HG03097 (cell line): ENCODE results near the gene KRT84.

Experiments used
- ATAC-seq: cut with Tn5 transposase; IDR thresholded peaks from one replicate; pipeline ENCODE4 v1.9.1; 2021; ENCODE audit not compliant: unreplicated experiment, low FRiP score

KRT84 gene

DNA sequence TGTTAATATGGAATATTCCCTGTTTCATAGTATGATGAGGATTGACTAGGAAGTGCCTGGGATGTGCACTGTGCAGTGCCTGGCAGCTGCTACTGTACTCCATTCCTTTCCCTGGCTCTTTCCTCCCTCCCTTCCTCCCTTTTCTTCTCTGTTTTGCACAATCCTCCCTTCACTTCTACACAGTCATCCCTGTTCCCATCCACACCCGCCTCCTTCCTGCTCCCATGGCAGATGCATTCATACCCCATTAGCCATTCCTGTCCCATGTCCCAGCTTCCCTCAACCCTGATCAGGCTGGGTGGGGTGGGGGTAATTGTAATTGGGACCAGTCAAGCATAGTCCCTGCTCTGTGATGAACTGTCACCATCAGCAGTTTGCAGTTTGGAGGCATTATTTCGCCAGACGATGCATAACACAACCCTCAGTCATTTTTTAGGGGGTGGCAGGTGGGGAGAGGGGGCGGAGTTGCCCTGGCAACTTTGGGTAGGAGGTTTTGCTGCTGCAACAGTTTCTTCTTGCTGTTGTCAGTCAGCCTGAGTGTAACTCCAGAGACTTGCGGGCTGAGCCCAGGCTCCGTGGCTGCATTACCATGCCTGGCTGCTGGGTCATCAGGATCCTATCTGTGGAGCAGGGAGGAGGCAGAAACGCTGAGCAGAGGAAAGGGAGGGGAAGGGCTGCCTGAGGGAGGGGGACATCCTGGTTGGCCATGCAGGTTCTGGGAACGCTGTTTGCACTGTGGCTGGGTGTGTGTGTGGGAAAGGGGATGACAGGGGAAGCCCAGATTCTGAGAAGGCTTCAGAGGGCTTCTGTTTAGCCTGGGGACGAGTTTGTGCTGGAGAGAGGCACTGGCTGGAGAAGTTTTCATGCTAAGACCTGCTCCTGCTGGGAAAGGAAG is 4.1 kb upstream of the KRT84 start:
- no peak for ATAC-seq

DNA sequence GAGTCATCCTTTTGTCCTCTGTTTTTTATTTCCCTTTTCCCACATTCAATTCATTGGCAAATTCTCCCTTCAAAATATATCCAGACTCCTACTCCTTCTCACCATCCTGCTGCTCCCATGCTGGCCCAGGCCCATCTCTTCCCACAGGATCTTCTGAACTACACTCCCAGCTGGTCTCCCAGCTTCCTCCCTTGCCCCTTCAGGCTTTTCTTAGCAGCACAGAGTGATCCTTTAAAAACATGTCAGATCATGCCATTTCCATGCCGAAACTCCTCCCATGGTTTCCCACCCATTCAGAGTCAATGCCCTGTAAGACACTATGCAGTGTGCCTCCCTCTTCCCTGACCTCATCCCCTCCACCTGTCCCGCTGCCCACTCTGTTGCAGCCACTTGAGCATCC is 2.4 kb upstream of the KRT84 start:
- ATAC-seq = no peak

DNA sequence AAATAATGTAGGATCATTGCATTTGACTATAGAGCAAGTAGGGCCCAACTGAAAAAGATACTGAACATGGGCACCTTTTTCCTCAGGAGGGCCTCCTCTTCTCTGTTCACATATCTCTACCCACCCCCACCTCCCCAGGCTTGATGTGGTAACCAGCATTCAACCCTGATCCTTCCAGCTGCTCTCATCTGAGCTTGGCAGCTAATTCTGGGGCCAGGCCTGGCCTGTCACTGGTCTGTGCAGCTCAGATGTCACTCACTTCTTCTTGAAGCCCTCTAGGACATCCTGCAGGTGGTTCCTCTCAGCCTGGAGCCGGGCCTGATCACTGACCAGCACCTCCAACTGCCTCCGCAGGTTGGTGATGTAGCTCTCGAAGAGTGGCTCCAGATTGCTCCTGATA is 2.1 kb downstream of the KRT84 start:
- ATAC-seq = no peak

DNA sequence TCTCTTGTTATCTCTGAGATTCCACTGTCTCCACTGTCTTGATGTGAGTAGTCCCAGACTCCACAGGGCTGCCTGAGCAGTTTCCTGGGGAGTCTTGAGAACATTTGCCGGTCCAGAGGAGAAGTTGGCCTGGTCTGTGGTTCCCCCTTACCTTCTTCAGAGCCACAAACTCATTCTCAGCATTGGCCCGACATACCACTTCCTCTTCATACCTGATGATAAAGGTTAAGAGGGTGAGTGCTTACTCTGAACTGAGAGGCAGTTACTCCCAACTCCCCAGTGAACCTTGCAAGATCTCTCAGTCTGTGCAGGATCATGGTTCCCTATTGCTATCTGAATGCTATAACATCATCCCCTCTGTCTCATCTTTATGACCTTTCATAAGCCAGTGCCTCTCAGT is 2.6 kb downstream of the KRT84 start:
- ATAC-seq = no peak

DNA sequence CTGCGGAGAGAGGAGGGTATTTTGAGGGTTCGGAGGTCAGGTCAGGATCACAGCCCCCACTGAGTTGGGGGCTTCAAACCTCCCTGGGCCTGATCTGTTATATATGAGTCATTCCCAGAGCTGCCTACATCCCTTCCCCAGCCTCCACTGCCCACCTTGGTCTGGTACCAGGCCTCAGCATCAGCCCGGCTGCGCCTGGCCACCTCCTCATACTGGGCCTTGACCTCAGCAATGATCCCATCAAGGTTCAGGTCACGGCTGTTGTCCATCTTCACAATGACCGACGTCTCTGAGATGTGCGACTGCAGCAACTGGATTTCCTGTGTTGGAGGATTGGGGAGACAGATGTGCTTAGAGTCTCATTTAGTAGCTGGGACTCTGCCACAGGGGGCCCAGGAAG is 4.2 kb downstream of the KRT84 start:
- no peak for ATAC-seq

DNA sequence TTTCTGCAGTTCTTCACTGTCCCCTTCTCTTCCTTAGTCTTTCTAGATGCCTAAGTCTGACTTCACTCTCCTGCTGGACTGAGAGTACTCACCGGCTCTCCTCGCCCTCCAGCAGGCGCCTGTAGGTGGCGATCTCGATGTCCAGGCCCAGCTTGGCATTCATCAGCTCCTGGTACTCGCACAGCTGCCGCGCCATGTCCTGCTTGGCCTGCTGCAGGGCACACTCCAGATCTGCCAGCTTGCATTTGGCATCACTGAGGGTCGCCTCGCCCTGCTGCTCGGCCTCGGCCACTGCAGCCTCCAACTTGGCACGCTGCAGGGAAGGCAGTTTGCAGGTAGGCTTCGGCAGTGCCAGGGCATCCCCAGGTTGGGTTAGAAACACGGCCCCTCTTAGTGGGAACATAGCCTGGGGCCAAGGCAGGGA is 5.2 kb downstream of the KRT84 start:
- ATAC-seq = no peak

DNA sequence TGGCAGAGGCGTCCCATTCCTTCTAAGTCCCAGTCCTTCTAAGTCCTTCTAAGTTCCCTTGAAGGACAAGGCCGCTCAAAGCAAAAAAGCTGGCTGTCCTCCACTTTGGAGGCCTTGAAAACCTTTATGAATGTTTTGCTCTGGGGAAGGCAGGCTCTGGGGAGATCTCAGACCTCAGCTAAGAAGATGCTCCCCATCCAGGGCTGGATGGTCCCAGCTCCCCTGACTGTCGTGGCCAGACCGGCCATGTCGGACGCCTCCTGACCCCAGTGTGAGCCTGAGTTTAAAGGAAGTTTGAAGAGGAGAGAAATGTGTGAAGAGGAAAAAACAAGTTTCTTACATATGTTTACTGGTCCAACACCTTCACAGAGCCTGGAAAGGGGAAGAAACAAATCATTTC is 5.9 kb downstream of the KRT84 start:
- ATAC-seq = no peak

DNA sequence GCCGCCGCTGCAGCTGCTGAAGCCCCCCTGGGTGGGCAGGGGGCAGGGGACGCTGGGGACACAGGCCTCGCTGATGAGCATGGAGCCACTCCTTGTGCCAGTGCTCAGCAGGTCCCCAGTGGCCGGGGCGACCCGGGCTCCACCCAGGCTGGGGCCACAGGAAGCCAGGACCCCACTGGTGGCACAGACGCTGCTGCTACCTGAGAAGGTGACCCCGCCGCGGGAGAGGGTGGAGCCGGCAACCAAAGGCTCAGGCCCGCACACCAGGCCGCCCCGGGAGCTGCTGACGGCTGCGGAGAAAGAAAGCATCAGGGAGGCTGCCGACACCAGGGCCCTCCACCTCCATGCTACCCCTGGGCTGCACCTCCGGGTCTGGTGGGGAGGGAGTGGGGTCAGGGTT is 7.4 kb downstream of the KRT84 start:
- ATAC-seq = no peak

DNA sequence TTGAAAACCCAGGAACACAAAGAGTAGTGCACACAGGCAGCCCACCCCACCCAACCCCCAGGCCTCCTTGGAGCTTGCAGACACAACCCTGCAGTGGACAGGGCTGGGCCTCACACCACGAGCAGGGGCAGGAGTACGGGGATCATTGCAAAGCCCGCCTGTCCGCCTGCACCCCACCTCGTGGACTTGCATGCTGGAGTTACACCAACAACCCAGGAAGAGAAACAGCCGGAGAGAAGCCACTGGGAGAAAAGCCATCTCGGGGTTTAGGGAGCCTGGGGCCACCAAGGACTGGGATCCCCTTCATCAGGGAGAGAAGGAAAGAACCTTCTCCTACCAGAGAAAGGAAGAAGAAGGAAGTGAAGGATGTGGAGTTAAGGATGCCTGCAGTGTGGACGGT is 8.2 kb downstream of the KRT84 start:
- ATAC-seq = no peak

DNA sequence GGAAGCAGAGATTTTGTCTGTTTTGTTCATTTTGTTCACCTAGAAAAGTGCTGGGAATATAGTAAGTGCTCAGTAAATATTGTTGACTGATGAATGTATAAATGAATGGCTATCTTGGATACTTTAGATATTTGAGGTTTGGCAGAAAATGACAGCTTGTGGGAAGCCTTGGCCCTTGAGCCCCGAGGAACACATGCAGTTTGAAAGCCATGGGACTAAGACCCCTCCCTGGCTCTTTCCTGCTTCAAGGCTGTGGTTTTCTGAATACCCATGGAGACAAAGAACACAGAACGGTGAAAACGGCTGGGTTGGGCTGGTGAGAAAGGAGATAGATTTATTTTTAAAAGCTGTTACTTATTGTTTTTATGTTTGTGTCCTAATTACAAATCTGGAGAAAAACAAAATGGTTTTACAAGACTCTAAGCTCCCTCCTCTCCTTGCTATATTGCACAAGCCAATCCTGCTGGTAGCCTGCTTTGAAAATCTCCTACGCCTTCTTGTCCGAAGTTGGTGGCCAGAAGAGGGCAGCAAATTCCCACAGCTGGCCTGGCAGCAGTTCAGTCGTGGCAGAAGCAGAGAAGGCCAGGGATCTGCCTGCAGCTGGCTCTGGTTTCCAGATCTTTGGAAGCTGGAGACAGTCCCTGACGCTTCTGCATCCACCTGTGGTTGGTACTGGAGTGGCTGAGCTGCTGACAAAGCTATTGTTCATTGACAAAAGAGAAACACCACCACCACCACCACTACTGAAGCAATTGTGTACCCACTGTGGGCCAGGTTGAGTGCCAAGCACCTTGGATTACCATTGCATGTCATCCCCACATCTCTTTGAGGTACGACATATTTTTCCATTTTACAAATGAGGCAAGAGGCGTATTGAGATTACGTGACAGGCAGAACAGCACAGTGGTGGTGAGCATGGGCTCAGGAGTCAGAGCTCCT is 13.0 kb downstream of the KRT84 start:
- no peak for ATAC-seq

DNA sequence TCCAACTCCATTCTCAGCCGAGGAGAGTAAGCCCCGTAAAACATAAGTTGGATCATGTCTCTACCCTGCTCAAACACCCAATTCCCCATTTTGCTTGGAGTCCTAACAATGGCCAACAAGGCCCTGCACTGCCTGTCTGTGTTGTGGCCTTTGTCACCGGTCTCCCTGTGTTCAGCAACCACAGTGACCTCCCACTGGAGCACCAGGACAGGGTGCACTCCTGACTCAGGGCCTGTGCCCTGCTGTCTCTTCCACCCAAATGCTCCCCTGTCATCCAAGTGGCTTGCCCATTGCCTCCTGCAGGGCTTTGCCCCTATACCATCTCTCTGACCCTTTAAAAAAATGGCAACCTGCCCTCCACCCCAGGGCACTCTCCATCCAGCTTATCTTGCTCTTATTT is 13.7 kb downstream of the KRT84 start:
- ATAC-seq = no peak

DNA sequence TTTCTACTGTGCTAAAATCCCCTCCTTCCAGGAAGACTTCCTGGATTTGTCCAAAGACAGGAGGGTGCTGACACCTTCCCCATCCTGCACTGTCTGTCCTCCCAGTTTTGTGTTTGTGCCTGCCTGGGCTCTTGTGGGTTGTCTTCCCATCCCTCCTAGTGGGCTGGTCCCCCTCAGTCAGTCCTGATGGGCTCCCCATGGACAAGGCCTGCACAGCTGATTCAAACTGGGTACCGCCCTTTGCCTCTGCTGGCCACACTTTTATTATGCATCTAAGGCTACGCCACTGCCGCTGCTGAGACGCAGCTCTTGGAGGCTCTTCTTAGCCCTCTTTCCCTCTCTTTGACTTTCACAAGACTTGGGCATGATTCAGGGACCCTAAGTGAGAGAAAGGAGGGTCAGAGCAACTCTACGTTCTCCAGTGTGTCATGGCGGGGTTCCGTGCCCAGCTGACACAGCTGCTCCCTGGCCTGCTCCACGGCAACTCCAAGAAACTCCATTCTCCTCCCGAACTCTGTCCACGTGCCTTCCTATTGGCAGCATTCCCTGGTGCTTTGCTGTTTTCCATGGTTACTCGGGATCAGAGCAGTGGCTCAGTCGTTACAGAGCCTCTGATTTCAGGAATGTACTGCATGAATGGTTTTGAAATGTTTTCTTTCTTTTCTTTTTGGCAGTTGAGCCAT is 14.4 kb downstream of the KRT84 start:
- ATAC-seq = no peak

DNA sequence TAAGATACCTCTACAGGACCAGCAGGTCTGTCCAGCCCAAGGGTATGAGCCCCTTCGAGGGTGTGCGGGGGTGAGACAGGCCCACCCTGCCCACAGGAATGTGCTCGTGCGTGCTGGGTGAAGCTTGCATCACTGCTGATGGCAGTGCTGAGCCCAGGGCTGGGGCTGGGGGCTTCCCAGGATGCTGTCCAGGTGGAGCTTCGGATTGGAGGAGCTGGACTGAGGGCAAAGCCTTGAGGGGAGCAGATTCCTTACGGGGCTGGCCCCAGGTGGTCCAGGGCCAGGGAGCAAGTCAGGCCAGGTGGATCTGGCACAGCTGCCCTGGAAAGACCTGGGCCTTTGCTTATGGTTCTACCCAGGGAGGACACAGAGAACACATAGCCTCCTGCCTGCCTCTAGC is 15.6 kb downstream of the KRT84 start:
- ATAC-seq = no peak

DNA sequence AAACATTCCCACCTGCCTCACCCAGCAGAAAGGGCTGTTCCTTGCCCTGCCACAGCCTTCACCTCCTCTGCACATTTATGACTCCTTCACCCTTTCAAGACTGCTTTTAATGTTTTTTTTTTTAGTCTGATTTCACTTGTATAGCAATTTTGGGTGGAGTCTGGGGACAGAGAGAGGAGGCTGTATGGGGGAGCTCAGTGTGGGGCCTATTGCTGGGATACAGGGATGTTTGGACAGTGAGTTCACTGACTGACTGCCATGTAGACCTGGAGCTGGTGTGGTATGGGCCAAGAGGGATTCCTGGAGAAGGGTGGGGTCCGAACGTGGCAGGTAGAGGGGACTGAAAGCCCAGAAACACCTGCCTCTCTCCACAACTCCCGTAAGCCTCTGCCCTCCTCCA is 16.2 kb downstream of the KRT84 start:
- no peak for ATAC-seq

DNA sequence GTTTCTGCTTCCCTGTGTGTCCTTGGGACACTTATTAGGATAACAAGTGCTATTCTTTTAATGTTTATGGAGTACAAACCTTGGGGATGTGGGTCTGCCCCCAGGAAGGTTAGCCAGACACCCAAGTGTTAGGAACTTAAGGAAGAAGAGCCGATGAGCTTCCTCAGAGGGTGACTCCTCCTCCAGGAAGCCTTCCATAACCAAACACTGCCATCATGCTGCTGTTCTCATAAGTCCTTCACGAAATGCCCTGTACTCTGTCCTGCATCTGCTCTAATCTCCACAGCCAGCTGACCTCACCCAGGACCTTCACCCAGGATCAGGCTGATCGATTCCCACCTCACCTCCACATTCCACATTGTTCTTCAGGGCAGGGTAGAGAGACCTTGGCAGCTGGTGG is 16.9 kb downstream of the KRT84 start:
- no peak for ATAC-seq

DNA sequence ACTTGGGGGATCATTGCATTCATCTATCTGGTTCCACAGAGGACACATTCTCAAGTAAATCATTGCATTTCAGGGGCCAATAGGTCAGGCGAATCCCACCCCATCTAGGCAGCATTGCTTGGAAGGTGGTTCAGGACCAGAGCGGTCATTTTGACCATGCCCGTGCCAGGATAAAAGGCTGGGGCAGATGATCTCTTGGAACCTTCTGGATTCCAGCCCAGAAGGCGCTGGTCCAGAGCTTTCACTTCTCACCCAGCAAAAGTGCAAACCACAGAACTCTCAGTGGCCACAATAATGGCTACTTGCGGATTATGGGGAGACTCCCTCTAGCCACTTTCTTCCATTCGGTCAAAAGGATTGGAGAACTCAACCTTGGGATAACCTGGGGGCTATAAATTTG is 17.6 kb downstream of the KRT84 start:
- ATAC-seq = no peak

DNA sequence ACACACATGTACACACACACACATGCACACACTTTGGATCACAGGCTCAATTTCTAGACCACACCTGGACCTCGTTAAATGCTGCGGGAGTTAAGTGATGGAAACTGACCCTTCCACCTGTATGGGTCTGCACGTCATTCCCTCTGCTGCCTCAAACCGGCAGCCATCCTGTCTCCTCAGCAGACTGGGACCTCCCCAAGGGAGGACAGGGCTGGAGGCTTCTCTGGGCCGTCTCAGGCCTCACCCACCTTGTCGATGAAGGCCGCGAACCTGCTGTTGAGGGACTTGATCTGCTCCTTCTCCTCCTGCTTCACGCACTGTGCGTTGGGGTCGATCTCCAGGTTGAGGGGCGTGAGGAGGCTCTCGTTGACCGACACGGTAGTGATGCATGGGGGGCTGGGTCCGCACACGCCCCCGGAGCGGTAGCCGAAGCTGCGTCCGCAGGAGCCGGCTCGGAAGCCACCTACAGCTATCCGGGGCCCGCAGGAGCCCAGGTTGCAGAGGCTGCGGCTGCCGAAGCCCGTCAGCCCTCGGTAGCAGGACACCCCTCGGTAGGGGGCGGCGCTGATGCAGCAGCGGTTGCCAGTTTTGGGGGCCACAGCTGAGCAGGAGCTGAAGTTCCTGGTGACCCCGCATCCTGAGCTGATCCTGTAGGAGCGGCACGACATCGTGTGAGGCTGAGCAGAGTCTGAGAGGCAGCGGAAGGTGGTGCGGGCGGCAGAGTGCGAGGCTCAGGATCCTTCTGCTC is 18.5 kb downstream of the KRT84 start, which contains the start of gene KRT85:
TSS of gene KRT85 (minus strand) at position 744 of the 748 bp plus-strand sequence. CDS start at position 668, 76 bp downstream.
- no peak for ATAC-seq

DNA sequence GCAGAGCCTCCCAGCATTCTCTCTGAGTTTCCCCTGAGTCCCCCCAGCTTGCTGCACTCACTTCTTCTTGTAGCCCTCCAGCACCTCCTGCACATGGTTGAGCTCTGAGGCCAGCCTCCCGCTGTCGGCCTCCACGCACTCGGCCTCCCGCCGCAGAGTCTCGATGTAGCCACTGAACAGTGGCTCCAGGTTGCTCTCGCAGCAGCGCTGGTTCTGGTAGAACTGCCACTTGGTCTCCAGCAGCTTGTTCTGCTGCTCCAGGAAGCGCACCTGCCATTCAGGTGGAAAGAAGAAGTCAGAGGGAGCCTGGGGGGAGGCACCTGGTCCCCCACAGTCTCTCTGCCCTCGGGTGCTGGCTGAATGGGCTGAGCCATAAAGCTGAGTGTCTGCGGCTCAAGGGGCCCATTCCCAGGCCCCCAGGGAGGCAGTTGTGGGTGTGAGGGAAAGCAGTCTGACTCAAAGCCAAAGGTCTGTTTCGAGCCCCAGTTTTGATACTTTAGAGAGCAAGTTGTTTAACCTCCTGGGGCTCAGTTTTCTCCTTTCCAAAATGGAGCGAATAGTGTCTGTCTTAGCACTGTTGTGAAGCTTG is 20.5 kb downstream of the KRT84 start:
- ATAC-seq = no peak

DNA sequence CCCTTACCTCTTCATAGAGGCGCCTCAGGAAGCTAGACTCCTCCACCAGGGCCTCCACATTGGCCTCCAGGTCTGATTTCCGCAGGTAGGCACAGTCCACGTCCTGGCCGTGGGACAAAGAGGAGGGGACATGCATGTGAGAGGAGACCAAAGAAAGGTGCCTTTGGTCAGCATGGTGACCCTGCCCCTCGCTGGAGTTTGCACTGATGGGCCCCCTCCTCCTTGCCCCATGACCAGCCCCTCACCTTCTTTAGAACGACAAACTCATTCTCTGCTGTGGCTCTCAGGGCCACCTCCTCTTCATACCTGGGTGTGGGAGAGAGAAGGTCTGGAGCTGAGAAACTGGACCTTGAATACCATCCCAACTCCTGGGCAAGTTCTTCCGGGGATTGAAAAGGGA is 21.4 kb downstream of the KRT84 start:
- ATAC-seq = no peak
